CD4-positive, alpha-beta T cell treated with Interferon alpha-2 for 1 hour (primary cell): ENCODE data around the gene SPPL2B.
"Not testable (repeated sequence)": the region's sequence is repeated elsewhere in the genome, so short reads cannot be mapped to it uniquely, and the experiment has no call there.

Experiments
- DNase-seq, 2 donors: peaks; one replicate each; pipeline ENCODE4 v3.0.0-alpha.2; 2020 to 2022

Gene SPPL2B

DNA sequence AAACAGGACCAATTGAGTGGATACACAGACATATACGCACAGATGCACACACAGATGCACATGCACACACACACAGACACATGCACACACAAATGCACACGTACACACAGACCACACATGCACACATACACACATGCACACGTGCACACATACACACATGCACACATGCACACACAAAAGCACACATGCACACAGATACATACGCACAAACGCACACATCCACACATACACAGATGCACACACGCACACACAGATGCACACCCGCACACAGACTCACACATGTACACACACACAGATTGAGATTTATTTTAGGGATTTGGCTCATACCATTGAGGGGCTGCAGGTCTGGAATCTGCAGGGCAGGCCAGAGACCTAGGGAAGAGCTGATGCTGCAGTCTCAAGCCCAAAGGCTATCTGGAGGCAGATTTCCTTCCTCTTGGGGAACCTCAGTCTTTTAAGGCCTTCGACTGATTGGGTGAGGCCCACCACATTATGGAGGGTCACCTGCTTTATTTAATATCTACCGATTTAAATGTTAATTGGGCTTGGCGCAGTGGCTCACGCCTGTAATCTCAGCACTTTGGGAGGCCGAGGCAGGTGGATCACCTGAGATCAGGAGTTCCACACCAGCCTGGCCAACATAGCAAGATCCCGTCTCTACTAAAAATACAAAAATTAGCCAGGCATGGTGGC lies 54.2 kb downstream of the SPPL2B start:
- DNase-seq: no peak

DNA sequence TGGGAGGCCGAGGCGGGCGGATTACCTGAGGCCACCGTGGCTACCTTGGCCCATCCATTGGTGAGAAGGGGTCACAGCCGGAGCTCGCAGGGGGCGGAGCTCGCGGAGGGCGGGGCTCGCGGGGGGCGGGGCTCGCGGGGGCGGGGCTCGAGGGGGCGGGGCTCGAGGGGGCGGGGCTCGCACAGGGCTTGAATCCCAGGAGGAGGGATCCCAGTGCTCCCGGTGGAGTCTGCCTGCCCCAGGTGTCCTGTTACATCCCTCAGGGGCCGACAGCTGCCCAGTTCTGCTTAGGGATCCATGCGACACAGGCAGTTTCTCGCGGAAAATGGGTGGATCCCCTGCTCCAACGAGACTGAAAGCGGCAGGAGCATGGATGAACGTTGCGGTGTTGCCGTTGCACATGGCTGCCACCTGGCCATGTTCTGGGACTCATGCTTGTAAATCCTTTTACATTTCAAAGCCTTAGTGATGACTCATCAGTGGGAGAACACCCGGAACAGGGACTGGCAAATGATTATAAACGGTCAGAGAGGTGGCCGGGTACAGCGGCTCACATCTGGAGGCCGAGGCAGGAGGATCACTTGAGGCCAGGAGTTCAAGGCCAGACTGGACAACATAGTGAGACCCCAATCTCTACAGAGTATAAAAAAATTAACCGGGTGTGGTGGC lies 56.7 kb downstream of the SPPL2B start:
- DNase-seq: no peak

DNA sequence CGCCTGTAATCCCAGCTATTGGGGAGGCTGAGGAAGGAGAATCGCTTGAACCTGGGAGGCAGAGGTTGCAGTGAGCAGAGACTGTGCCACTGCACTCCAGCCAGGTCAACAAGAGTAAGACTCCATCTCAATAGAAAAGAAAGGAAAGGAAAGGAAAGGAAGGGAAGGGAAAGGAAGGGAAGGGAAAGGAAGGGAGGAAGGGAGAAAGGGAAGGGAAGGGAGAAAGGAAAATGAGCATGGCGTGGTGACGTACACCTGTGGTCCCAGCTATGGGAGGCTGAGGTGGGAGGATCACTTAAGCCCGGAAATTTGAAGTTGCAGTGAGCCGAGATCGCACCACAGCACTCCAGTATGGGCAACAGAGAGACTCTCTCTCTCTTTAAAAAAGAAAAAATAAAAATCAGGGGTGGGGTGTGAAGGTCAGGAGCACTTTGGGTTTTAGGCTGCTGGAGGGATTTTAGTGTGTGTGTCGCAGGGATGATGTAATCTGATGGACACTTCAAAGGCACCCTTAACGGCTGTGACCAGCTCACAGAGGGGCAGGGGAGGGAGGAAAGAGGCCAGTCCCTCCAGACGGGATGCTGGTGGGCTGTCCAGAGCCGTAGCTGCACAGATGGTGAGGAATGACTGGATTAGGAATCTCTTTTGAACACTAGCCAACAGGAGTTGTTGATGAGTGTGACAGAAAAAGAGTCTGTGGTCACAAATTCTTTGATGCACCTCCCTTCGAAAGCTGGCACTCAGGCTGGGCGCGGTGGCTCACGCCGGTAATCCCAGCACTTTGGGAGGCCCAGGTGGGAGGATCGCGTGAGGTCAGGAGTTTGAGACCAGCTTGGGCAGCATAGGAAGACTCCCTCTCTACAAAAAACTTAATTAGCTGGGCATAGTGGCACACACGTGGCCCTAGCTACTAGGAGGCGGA lies 59.1 kb downstream of the SPPL2B start:
- no peak for DNase-seq

DNA sequence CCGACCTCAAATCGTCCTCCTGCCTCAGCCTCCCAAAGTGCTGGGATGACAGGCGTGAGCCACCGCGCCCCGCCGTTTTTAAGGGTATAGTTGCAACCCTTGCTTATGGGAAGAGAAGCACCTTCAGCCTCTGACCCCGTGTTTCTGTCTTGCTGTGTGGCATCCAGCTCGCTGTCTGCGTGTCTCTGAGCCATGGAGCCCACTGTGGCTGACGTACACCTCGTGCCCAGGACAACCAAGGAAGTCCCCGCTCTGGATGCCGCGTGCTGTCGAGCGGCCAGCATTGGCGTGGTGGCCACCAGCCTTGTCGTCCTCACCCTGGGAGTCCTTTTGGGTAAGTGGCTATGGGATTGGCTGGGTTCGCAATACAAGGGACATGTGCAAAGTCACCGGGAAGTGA lies 61.1 kb downstream of the SPPL2B start:
- DNase-seq: no peak

DNA sequence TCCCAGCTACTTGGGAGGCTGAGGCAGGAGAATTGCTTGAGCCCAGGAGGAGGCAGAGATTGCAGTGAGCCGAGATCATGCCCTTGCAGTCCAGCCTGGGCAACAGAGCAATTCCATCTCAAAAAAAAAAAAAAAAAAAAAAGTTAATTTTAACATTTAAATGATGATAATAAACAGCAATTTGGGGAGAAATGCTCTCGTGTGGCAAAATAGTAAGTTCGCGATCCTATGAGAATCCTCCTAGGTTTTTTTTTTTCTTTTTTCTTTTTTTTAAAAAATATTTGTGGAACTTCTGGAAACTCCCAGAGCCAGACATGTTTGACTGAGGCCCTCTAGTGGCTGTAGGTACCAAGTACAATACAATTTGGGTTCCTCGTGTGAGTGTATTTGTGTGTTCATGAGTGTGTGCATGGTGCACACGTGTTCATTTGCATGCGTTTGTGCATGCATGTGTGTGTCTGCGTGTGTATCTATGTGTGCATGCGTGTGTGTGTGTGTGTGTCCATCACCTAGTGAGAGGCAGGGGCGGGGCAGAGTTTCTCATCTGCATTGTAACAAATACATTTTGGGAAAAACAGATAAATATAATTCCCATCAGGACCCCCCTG lies 62.7 kb downstream of the SPPL2B start:
- DNase-seq: peak; percentile 60 to 76

DNA sequence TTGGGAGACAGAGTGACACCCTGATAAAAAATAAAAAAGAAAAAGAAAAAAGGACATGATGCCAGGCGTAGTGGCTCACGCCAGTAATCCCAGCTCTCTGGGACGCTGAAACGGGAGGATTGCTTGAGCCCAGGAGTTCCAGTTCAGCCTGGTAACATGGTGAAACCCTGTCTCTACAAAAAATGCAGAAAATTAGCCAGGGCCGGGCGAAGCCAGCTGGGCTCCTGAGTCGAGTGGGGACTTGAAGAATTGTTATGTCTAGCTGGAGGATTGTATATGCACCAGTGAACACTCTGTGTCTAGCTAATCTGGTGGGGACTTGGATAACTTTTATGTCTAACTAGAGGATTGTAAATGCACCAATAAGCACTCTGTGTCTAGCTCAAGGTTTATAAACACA lies 63.9 kb downstream of the SPPL2B start:
- DNase-seq: no peak

DNA sequence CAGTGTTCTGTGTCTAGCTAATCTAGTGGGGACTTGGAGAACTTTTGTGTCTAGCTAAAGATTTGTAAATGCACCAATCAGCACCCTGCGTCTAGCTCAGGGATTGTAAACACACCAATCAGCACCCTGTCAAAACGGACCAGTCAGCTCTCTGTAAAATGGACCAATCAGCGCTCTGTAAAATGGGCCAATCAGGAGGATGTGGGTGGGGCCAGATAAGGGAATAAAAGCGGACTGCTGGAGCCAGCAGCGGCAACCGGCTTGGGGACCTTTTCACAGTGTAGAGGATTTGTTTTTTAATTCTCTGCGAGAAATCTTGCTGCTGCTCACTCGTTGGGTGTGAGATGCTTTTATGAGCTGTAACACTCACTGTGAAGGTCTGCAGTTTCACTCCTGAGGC lies 64.4 kb downstream of the SPPL2B start:
- DNase-seq: peak in 1 of 2 donors; percentile 26

DNA sequence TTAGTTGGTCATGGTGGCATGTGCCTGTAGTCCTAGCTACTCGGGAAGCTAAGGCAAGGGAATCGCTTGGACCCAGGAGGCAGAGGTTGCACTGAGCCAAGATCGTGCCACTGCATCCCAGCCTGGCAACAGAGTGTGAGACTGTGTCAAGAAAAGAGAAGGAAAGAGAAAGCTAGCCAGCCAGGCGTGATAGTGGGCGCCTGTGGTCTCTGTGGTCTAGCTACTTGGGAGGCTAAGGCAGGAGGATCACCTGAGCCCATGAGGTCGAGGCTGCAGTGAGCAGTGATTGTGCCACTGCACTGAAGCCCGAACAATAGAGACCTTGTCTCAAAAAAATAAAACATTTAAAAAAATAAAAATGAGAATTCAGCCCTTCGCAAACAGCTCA lies 65.6 kb downstream of the SPPL2B start:
- DNase-seq: peak in 1 of 2 donors; percentile 22

DNA sequence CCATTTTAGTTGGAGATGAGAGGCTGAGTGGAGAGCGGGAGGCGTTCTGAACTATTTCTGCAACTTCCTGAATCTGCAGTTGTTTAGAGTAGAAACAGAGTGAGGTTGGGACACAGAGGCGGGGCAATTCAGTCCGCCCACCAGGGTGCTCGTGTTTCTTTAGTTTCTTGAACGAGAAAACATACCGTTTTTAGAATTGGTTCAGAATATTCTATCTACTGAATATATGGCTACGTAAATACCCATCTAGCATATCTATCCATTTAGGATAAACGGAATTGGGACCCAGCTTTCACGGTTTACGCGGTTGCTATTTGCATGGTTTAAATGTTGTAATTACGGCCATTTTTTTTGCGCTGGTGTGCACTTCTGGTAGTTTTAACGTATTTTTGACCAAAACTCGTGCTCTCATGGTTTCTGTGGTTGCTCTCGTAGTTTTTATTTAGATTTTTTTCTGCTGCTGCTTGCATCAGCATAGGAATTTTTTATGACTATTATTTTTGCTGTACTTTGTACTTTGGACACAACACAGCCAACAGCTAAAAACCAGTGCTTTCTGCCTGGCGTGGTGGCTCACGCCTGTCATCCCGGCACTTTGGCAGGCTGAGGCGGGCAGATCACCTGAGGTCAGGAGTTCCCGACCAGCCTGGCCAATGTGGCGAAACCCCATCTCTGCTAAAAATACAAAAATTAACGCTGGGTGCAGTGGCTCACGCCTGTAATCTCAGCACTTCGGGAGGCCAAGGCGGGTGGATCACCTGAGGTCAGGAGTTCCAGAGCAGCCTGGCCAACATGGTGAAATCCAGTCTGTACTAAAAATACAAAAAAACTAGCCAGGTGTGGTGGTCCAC lies 66.2 kb downstream of the SPPL2B start:
- peak; percentile 22 to 25 for DNase-seq

DNA sequence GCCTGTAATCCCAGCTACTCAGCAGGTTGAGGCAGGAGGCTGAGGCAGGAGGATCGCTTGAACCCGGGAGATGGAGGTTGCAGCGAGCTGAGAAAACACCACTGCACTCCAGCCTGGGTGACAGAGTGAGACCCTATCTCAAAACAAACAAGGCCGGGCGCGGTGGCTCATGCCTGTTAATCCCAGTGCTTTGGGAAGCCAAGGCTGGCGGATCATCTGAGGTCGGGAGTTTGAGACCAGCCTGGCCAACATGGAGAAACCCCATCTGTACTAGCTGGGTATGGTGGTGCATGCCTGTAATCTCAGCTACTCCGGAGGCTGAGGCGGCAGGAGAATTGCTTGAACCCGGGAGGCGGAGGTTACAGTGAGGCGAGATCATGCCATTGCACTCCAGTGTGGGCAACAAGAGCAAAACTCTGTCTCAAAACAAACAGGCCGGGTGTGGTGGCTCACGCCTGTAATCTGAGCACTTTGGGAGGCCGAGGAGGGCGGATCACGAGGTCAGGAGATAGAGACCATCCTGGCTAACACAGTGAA lies 66.9 kb downstream of the SPPL2B start:
- DNase-seq: not testable (repeated sequence)

DNA sequence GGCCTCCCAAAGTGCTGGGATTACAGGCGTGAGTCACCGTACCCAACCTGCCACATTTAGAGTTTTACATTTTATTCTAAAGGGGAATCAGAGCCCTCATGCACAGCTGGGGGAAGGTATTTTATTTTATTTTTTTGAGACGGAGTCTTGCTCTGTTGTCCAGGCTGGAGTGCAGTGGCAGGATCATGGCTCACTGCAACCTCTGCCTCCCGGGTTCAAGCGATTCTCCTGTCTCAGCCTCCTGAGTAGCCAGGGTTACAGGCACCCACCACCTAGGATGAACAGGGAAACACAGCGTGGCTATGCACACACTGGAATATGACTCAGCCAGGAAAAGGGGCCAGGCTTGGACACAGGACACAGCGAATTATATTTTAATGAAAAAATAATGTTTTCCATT lies 68.7 kb downstream of the SPPL2B start:
- not testable (repeated sequence) for DNase-seq

DNA sequence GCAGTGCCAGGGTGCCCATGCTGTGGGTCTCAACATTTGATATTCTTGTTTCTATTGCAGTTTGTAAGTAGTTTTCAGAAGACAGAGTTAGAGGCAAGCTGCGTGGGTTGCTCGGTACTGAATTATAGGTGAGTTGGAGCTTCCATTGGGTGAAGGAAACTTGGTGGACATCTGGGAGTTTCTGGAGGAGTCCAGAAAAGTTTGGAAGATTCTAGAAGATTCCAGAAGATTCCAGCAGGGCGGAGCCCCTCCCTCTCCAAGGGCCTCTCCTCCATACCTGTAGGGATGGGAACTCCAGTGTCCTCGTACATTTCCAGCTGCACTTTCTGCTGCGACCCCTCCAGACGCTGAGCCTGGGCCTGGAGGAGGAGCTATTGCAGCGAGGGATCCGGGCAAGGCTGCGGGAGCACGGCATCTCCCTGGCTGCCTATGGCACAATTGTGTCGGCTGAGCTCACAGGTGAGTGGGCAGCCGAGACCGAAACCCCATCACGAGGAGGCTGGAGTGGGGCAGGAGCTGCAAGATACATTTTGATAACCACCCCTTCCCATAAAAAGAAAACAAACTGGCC lies 70.3 kb downstream of the SPPL2B start:
- DNase-seq: no peak

DNA sequence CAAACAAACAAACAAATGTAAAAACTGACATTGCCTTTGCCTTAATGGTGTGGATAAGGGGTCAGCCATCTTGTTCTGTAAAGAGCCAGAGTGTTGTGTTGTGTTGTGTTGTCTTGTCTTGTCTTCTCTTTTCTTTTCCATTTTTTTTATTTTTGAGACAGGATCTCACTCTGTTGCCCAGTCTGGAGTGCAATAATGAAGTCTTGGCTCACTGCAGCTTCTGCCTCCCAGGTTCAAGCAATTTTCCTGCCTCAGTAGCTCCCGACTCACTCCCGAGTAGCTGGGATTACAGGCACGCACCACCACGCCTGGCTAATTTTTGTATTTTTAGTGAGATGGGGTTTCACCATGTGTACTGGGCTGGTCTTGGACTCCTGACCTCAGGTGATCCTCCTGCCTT lies 71.1 kb downstream of the SPPL2B start:
- no peak for DNase-seq
